ENCODE results near the gene MRPL45. TPM values are rescaled to one million over a fixed set of nuclear protein-coding genes. Genes with fewer than 3 reads are reported as not detected.

MRPL45 gene
- total RNA-seq, 4 donors from 2014 or later, result 25.8 to 34.5 (median 29.4) TPM

- no peak overlapping the region for H3K4me3 ChIP-seq (ENCODE audit: low read depth, poor library complexity, severe bottlenecking)
- DNase-seq (ENCODE audit: low spot score in 2 of 2), result no peak
- WGBS, 2 donors, result 94% methylated on average over 25 of the region's 25 CpGs
- TF ChIP-seq CTCF (IDR thresholded peaks at IDR 0.05) (no peak), POLR2A (IDR thresholded peaks at IDR 0.05) (no peak)
- intact Hi-C loops (cut with DNase I; ENCODE audit: low total_unique reads), result no loop called here
Observed at GRCh38 chr17:38329808-38330730, 33.1 kb downstream of the MRPL45 start.

- DNase-seq (ENCODE audit: low spot score in 2 of 2), result no peak
- intact Hi-C loops (cut with DNase I; ENCODE audit: low total_unique reads), result no loop called here
- 79 to 100% methylated on average over 5 to 23 of the region's 23 CpGs for WGBS, 2 donors
- no peak overlapping the region for H3K4me3 ChIP-seq (ENCODE audit: low read depth, poor library complexity, severe bottlenecking)
- no peak for TF ChIP-seq POLR2A (IDR thresholded peaks at IDR 0.05)
- TF ChIP-seq CTCF (IDR thresholded peaks at IDR 0.05), result no peak
Observed at GRCh38 chr17:38330941-38331411, 34.0 kb downstream of the MRPL45 start.

GRCh38 chr17:38332735-38333134 is 35.8 kb downstream of the MRPL45 start:
- DNase-seq (ENCODE audit: low spot score in 2 of 2), result no peak
- 87 to 88% methylated on average over 7 of the region's 7 CpGs for WGBS, 2 donors
- intact Hi-C loops (cut with DNase I; ENCODE audit: low total_unique reads), result no loop called here
- H3K4me3 ChIP-seq (ENCODE audit: low read depth, poor library complexity, severe bottlenecking), result no peak overlapping the region
- TF ChIP-seq POLR2A (IDR thresholded peaks at IDR 0.05), result no peak
- TF ChIP-seq CTCF (IDR thresholded peaks at IDR 0.05), result no peak

GRCh38 chr17:38333635-38334295 is 36.8 kb downstream of the MRPL45 start:
- intact Hi-C loops (cut with DNase I; ENCODE audit: low total_unique reads), result no loop called here
- WGBS, 2 donors, result 49 to 52% methylated on average over 9 to 12 of the region's 12 CpGs
- TF ChIP-seq CTCF (IDR thresholded peaks at IDR 0.05) (no peak), POLR2A (IDR thresholded peaks at IDR 0.05) (no peak)
- no peak overlapping the region for H3K4me3 ChIP-seq (ENCODE audit: low read depth, poor library complexity, severe bottlenecking)
- no peak for DNase-seq (ENCODE audit: low spot score in 2 of 2)

GRCh38 chr17:38334480-38335364 is 37.8 kb downstream of the MRPL45 start:
- 82 to 85% methylated on average over 27 to 30 of the region's 30 CpGs for WGBS, 2 donors
- DNase-seq (ENCODE audit: low spot score in 2 of 2), result no peak
- intact Hi-C loops (cut with DNase I; ENCODE audit: low total_unique reads), result no loop called here
- TF ChIP-seq CTCF (IDR thresholded peaks at IDR 0.05), result no peak
- no peak for TF ChIP-seq POLR2A (IDR thresholded peaks at IDR 0.05)
- no peak overlapping the region for H3K4me3 ChIP-seq (ENCODE audit: low read depth, poor library complexity, severe bottlenecking)

Data from lower leg skin (tissue), 4 donors.